Heart left ventricle (tissue), 13 donors: ENCODE results near the gene PRR13.
"Not testable (repeated sequence)": the region's sequence is repeated elsewhere in the genome, so short reads cannot be mapped to it uniquely, and the experiment has no call there.

Experiments
- POLR2A ChIP-seq, 2 donors: fragments of 450-650 bp; IDR thresholded peaks; one replicate each; pipeline ENCODE4 v1.6.1; 2017; ENCODE audit warnings: antibody characterized with exemption in 2 of 2, mild to moderate bottlenecking in 2 of 2, moderate library complexity in 2 of 2
- TF ChIP-seq, protein P1 (sequence below), 12 donors: fragments of 200-600 bp; sonication (generic) in 4 of 12; IDR thresholded peaks; one replicate each; pipeline versions ENCODE4 v1.5.0 to v1.8.0; 2018 to 2022; ENCODE audit warnings: antibody characterized with exemption in 12 of 12, mild to moderate bottlenecking in 5 of 12
- donor health status: ischemic (EF 13 %, LVEDD 7.1; RV severe dilation, severe dysfunction).
- donor health status: DM: no; HTN: yes; CAD: no.
- donor health status: DM: no; HTN: no; CAD: no.
- donor health status: ischemic (EF 25% LVEDD 6.9; RV normal size, moderate dysfunction).
- donor health status: ischemic (EF 25% LVEDD 5.7; RV mildly dilated, moderate dysfunction).
- donor health status: ischemic (EF 35%, LVEDD 5.7; RV mildly dilated, moderate dysfunction).
- donor health status: nonischemic (EF 11% LVEDD 7.7; RV severe dilation, severe dysfunction).
- donor health status: DM: yes; HTN: yes; CAD: no.
- donor health status: PGD.
- donor health status: ischemic (EF 29% LVEDD 5.4; RV normal size, mild dysfunction).
- donor health status: nonischemic (EF 23%, LVEDD 6.1; RV moderate dilation, normal function).

DNA sequence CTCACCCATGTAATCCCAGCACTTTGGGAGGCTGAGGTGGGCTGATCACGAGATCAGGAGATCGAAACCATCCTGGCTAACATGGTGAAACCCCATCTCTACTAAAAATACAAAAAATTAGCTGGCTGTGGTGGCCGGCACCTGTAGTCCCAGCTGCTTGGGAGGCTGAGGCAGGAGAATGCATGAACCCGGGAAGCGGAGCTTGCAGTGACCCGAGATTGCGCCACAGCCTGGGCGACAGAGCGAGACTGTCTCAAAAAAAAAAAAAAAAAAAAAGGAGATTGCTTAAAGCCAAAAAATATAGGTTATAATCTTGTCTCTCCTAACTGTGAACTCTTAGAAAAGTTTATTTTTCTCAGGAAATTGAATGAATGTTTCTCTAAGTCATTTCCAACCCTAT is 6.2 kb upstream of the PRR13 start:
- TF ChIP-seq, protein P1, sequence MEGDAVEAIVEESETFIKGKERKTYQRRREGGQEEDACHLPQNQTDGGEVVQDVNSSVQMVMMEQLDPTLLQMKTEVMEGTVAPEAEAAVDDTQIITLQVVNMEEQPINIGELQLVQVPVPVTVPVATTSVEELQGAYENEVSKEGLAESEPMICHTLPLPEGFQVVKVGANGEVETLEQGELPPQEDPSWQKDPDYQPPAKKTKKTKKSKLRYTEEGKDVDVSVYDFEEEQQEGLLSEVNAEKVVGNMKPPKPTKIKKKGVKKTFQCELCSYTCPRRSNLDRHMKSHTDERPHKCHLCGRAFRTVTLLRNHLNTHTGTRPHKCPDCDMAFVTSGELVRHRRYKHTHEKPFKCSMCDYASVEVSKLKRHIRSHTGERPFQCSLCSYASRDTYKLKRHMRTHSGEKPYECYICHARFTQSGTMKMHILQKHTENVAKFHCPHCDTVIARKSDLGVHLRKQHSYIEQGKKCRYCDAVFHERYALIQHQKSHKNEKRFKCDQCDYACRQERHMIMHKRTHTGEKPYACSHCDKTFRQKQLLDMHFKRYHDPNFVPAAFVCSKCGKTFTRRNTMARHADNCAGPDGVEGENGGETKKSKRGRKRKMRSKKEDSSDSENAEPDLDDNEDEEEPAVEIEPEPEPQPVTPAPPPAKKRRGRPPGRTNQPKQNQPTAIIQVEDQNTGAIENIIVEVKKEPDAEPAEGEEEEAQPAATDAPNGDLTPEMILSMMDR (IDR thresholded peaks at IDR 0.05): not testable (repeated sequence)
- not testable (repeated sequence) for TF ChIP-seq POLR2A (IDR thresholded peaks at IDR 0.05)
